ENCODE results near the gene SLC8B1.

- TF ChIP-seq, protein P1, sequence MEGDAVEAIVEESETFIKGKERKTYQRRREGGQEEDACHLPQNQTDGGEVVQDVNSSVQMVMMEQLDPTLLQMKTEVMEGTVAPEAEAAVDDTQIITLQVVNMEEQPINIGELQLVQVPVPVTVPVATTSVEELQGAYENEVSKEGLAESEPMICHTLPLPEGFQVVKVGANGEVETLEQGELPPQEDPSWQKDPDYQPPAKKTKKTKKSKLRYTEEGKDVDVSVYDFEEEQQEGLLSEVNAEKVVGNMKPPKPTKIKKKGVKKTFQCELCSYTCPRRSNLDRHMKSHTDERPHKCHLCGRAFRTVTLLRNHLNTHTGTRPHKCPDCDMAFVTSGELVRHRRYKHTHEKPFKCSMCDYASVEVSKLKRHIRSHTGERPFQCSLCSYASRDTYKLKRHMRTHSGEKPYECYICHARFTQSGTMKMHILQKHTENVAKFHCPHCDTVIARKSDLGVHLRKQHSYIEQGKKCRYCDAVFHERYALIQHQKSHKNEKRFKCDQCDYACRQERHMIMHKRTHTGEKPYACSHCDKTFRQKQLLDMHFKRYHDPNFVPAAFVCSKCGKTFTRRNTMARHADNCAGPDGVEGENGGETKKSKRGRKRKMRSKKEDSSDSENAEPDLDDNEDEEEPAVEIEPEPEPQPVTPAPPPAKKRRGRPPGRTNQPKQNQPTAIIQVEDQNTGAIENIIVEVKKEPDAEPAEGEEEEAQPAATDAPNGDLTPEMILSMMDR (IDR thresholded peaks at IDR 0.05): no peak
- no peak for TF ChIP-seq POLR2A (IDR thresholded peaks at IDR 0.05)
Measured at GRCh38 chr12:113299619-113300237, 35.2 kb downstream of the SLC8B1 start.
